NCI-H2227 (cell line): ENCODE measurements around the gene TTC34.

ENCODE experiments used
- DNase-seq: peaks from one replicate; lab custom pipeline; 2025; ENCODE audit not compliant: unreplicated experiment; lab: John Stamatoyannopoulos, UW

Gene TTC34

DNA sequence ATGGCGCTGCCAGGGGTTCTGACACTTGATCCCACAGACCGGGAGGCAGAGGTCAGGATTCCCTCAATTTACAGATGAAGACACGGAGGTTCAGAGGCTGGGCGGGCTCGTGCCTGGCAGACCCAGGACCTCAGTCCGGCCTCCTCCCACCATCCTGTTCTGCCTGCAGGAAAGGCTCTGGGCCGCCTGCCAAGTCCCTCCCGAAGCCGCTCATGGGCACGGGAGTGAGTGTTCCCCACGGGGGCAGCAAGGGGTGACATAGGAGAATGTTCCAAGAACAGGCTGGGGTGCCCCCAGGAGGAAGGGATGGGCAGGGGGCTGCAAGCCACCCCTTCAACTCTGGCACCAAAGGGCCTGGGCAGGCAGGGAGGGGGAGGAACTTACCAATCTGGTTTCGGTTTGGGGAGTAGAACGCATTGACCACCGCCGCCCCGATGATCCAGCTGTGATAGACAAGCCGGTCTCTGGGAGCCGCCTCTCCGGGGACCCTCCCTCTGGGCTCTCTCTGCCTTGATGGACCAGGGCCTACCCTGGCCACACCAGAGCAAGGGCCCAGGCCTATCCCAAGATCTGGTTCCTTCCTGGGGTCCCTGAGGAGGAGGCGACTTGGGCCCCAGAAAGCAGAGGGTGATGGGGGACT, 207.4 kb downstream of the TTC34 start:
- DNase-seq = no peak

DNA sequence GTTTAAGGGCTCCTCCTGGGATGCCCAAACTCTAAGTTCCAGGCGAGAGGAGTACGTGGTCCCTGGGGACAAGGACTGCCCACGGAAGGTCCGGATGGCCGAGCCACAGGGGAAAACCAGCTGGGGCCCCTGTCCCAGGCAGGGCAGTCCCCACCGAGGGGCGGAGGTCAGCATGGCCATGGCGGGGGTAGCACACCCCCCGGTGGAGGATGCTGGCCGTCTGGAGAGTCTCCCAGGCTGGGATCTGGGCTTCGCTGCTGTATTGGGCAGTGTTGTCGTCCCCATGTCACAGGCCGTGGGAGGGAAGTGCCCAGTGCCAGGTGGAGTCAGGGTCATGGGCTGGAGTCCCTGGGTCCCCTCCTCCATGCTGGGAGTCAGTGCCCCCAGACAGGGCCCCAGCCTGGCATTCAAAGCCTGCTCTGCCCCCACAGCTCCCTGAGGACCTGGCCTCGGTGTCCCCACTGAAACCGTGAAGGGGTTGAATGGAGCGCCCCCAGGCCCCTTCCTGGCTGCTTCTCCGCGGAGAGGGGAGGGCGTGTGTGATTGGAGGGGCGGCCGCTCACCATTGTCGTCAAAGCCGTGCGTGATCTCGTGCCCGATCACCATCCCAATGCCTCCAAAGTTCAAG, 208.1 kb downstream of the TTC34 start:
- no peak for DNase-seq

DNA sequence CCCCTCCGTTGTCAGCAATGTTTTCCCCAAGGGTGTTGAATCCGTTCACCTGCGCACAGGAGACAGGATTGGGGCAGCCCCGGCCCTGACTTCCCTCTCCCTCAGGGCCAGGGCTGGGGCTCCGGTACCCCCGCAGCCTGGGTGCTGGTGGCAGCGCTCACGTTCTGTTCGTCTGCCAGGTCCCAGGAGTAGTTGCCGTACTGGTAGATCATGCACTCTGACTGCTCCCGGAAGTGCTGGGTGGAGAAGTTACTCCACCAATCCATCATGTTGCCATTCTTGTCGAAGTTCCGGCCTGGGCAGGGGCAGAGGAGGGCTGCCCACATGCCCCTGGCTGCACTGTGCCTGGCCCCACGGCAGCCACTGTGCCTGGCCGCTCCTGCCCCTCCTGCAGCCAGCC, 208.8 kb downstream of the TTC34 start:
- DNase-seq = no peak

DNA sequence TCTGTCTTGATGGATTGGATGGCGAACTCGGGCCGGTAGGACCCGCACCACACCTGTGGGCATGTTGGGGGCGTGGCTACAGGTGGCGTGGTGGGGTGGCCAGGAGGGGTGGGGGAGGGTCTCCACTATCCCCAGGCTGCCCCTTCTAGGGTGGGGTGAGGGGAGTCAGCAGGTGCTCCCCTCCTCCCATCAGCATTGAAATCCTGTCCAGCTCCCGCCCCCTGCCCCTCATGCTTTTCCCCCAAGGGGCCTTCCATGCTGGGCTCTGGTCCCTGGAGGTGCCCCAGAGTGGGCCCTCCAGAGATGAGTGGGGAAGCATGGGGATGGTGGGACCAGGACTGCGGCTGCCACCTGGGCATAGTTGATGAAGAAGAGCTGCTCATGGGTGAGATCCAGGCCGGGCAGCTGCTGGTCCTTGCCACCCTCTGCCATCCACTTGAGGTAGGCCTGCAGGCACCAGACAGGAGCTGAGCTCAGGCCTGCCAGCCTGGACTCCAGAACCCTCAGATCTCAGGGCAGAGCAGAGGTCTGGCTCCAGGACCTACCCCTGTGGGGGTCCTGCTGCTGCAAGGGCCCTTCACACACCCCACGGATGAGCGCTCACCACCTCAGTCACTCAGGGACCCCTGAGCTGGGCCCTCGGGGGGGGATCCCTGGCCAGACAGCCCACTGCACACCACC, 209.8 kb downstream of the TTC34 start:
- DNase-seq = no peak

DNA sequence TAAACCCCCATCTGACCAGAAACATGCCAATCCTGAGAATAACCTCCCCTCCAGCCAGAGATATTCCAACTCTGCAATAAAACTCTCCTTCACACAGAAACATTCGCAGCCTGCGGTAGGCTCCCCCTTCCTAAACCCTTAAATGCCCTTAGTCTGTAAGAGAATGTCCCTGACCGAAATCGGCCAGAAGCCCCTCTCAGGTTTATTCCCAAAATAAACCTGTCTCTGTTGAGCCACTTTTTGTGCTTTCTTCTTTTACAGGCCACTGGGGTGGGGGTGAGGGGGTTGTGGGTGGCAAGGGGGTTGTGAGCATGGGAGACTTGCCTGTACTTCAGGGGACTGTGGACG, 210.3 kb downstream of the TTC34 start:
- no peak for DNase-seq

DNA sequence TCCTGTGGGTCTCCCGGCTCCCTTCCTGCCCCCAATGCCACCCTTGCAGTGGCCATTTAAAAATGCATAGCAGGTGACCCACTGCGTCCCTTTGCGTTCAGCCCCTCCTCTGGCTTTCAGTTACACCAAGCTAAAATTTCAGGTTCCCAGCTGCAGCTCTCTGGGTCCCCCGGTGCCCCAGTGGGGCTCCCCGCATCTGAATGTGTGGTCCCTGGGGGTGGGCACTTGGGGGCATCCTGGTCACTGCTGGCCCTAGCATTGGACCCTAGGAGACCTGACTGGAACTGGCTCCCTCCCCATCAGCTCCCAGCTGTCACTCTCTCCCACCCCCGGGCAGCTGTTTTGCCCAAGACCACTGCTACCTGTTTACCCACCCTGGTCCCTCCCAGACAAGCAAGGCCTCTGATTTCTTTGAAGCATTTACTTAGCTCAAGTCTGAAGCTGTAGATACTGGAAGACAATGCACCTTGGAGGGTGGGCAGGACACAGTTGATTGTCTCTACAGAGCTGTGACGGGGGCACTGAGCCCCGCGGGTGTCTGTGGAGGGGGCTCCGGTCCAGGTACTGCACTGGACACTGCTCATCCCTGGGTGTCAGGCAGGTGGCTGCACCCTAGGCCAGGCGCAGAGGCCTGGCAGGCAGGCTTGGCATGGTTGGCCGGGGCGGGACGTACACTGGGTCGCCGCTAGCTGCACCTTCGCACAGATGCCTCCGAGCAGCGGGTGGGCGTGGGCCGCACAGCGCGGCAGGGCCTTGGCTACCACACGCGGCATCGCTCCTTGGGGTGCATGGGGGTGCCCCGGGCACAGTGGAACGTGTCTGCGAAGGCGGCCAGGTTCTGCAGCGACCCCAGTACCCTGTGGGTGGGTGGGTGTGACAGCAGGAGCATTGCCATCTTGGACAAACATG, 211.0 kb downstream of the TTC34 start:
- DNase-seq = no peak

DNA sequence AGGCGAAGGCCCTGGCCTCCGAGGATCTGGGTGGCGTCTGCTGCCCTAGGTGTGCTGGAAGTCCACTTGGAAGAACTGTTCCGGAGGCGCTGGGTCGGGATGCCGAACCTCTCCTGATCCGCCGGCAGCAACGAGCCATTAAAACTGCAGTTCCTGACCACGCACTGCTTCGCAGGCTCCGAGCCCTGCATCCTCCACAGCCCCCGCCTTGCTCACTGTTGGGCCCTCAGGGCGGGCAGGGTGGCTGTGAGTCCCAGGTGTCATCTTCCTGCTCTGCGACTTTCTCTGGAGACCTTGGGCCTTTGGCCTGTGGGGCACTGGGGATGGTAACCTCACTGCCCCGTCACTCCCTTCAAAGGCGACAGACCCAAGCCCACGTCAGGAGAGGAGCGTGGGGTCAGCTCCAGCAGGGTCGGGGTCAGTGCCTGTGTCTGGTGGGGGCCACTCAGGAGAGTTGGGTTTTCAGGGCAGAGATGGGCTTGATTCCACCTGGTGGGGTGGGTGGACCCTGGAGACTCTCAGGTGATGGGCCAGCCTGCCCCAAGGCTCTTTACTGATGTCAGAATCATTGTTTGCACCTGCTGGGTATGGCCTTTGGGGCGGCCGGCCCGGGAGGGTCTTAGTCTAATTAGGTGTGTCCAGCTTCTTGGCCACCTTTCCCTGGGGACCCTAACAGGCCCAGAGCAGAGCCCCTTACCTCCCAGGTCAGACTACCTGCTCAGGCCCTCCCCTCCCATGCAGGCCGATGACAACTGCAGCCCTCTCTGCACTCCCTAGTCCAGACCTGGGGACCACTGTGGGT, 211.9 kb downstream of the TTC34 start:
- no peak for DNase-seq

DNA sequence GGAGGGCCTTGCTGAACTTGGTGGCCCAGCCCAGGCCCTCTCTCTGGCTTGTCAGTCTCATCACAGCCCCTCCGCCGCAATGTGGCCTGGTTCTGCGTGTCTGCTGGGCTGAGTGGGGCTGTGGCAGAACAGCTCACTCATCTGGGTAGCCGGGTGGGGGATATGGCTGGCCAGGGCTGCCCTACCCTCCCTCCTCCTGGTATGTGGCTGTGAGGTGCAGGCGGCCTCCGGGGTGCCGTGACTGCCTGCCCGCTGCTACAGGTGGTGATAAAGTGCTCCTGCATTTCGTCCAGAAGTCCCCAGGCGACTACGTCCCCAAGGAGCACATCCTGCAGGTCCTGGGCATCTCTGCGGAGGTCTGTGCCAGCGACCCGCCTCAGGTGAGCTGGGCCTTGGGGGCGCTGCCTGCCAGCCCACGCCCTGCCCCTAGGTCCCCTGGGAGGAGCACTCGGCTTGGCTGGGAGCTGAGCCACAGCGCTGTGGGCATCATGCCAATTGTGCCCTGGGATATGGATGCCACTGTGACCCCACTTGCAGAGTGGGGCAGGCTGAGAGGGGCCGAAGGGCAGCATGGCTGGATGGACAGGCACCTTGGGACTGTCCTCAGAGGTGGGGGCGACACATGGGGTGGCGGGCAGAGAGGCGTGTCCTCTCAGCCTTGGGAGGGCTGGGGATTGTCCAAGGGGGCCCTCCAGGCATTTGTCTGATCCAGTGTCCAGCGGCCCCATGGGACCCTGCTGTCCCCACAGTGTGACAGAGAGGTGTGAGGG, 212.6 kb downstream of the TTC34 start:
- no peak for DNase-seq

DNA sequence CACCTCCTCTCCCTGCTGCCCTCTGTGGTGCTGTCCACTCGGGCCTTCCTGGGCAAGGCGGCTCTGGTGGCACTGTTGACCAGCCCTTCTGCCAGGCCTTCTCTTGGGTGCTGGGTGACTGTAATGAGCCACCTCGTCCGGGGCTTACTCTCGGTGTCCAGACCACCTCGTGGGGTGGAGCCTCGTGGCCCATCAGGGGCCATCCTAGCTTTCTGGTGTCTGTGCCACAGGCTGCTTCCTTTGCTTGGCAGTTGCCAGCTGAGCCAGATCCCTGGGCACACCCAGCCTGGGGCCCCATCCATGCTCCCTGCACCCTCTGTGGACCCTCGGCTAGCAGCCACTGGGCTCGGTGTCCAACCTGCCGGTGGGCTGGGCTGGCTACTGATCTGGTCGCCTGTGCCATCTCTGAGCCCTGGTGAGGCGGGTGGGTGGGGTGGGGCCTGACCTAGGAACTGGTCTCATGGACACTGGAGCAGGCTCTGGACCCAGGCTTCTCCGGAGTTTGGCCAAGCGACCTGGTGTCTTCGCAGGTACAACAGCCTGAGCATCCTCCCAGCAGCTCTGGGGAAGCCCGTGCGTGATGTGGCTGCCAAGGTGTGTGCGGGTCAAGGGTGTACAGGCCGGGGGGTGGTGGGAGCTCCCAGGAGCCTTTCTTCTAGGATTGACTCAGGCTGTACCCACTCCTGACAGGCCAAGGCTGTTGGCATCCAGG, 213.5 kb downstream of the TTC34 start:
- DNase-seq = no peak

DNA sequence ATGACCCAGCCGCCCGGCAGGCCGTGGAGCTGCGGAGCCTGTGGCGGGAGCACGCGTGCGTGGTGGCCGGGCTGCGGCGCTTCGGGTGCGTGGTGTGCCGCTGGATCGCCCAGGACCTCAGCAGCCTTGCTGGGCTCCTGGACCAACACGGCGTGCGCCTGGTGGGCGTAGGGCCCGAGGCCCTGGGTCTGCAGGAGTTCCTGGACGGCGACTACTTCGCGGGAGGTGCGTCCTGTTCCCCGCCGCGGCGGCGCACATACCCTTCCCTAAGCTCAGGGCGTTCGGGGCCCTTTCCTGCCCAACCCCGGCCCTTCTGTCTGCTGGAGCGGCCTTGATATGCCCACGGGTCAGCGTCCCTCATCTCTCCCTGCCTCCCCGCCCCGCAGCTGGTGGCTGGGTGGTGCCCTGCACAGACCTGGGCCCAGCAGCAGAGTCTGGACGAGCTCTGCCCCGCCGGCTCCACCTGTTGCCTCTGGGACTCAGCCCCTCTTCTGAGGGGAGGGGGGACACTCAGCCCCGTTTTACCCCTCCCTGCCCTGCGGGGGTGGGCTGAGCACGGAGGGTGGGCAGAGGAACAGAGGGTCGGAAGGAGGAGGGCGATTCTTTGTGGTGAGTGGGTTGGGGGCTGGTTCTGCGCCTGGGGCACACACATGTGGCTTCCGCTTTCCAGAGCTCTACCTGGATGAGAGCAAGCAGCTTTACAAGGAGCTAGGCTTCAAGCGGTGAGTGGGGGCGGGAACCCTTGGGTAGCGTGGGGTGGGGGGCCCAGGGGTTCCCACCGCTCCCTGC, 214.2 kb downstream of the TTC34 start:
- DNase-seq = no peak

DNA sequence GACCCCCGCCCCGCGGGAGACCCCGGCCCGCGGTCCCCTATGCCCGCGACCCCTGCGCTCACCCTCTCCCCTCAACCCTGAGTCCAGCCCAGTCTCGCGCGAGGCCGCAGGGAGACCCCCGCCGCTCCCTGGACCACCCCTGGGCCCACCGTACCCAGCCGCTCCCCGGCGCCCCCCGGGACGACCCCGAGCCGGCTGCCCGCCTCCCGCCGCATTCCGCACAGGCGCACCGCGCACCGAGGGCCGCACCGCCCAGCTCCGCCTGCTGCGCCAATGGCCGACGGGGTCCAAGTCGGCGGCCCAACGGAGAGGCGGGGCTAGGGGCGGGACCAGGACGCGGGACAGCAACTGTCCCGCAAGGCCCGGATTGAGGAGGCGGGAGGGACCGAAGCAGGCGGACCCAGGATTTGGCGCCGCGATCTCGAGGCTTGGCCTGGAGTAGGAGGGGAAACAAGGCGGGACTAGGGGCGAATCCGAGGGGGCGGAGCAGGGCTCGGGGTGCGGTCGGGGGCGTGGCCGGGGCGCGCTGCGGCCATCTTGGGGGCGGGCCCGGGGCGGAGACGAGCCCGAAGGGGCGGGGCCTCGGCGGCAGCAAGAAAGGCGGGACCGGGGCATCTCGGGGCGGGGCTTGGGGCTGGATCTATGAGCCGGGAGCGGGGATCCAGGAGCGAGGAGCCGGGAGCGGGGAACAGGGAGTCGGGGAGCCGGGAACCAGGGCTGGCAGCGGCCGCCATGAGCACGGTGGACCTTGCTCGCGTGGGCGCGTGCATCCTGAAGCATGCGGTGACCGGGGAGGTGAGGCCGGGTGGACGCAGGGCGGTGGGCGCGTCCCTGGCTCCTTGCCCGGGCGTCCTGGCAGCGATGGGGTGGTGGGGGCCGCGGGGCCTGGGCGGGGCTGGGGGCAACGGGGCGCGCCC, 215.1 kb downstream of the TTC34 start, which contains the start of gene PRXL2B:
TSS of gene PRXL2B (plus strand) at position 624 of the 917 bp plus-strand sequence. CDS start at position 733, 109 bp downstream.
- DNase-seq = peak; percentile 98
